ENCODE results near the gene RPS6KA6.

Gene RPS6KA6

GRCh38 chrX:84165711-84166110 is 22.3 kb downstream of the RPS6KA6 start:
- Histone ChIP-seq H3K36me3 (ENCODE audit: control insufficient read depth, insufficient read depth, low read length) (no peaks in the 10 kb centered on the region), H3K4me1 (ENCODE audit: control insufficient read depth, insufficient read depth, low read length, poor library complexity, severe bottlenecking) (peaks cover 3% of the 10 kb centered on the region), H3K9me3 (ENCODE audit: control insufficient read depth, low read length) (no peaks in the 10 kb centered on the region), H3K4me3 (ENCODE audit: extremely low read depth, insufficient read depth, low read length, poor library complexity, severe bottlenecking) (no peak overlapping the region), H3K27ac (ENCODE audit: low read depth, low read length, severe bottlenecking) (no peak overlapping the region)
- WGBS, 2 experiments (ENCODE audit: insufficient coverage in 2 of 2): no CpG with 5 or more reads among the region's 1 CpG

GRCh38 chrX:84162401-84162800 is 25.6 kb downstream of the RPS6KA6 start:
- Histone ChIP-seq H3K27ac (ENCODE audit: low read depth, low read length, severe bottlenecking) (no peak overlapping the region), H3K36me3 (ENCODE audit: control insufficient read depth, insufficient read depth, low read length) (no peaks in the 10 kb centered on the region), H3K9me3 (ENCODE audit: control insufficient read depth, low read length) (no peaks in the 10 kb centered on the region), H3K4me1 (ENCODE audit: control insufficient read depth, insufficient read depth, low read length, poor library complexity, severe bottlenecking) (peaks cover 3% of the 10 kb centered on the region), H3K4me3 (ENCODE audit: extremely low read depth, insufficient read depth, low read length, poor library complexity, severe bottlenecking) (no peak overlapping the region)

GRCh38 chrX:84161641-84162040 is 26.4 kb downstream of the RPS6KA6 start:
- H3K4me1 ChIP-seq (ENCODE audit: control insufficient read depth, insufficient read depth, low read length, poor library complexity, severe bottlenecking): peaks cover 3% of the 10 kb centered on the region
- H3K9me3 ChIP-seq (ENCODE audit: control insufficient read depth, low read length): no peaks in the 10 kb centered on the region
- H3K4me3 ChIP-seq (ENCODE audit: extremely low read depth, insufficient read depth, low read length, poor library complexity, severe bottlenecking): no peak overlapping the region
- H3K27ac ChIP-seq (ENCODE audit: low read depth, low read length, severe bottlenecking): no peak overlapping the region
- no peaks in the 10 kb centered on the region for H3K36me3 ChIP-seq (ENCODE audit: control insufficient read depth, insufficient read depth, low read length)

GRCh38 chrX:84160736-84161135 is 27.3 kb downstream of the RPS6KA6 start:
- Histone ChIP-seq H3K27ac (ENCODE audit: low read depth, low read length, severe bottlenecking) (no peak overlapping the region), H3K4me1 (ENCODE audit: control insufficient read depth, insufficient read depth, low read length, poor library complexity, severe bottlenecking) (peaks cover 3% of the 10 kb centered on the region), H3K36me3 (ENCODE audit: control insufficient read depth, insufficient read depth, low read length) (no peaks in the 10 kb centered on the region), H3K9me3 (ENCODE audit: control insufficient read depth, low read length) (no peaks in the 10 kb centered on the region), H3K4me3 (ENCODE audit: extremely low read depth, insufficient read depth, low read length, poor library complexity, severe bottlenecking) (no peak overlapping the region)
- no CpG with 5 or more reads among the region's 4 CpGs for WGBS, 2 experiments (ENCODE audit: insufficient coverage in 2 of 2)

- Histone ChIP-seq H3K4me3 (ENCODE audit: extremely low read depth, insufficient read depth, low read length, poor library complexity, severe bottlenecking) (no peak overlapping the region), H3K4me1 (ENCODE audit: control insufficient read depth, insufficient read depth, low read length, poor library complexity, severe bottlenecking) (no peaks in the 10 kb centered on the region), H3K9me3 (ENCODE audit: control insufficient read depth, low read length) (no peaks in the 10 kb centered on the region), H3K27ac (ENCODE audit: low read depth, low read length, severe bottlenecking) (no peak overlapping the region), H3K36me3 (ENCODE audit: control insufficient read depth, insufficient read depth, low read length) (no peaks in the 10 kb centered on the region)
- no CpG with 5 or more reads among the region's 1 CpG for WGBS, 2 experiments (ENCODE audit: insufficient coverage in 2 of 2)
Measured at GRCh38 chrX:84156821-84157220, 31.2 kb downstream of the RPS6KA6 start.

- WGBS, 2 experiments (ENCODE audit: insufficient coverage in 2 of 2): 80% methylated on average over 2 of the region's 3 CpGs; no CpG with 5 or more reads in 1 of the 2 experiments
- Histone ChIP-seq H3K36me3 (ENCODE audit: control insufficient read depth, insufficient read depth, low read length) (no peaks in the 10 kb centered on the region), H3K27ac (ENCODE audit: low read depth, low read length, severe bottlenecking) (no peak overlapping the region), H3K4me1 (ENCODE audit: control insufficient read depth, insufficient read depth, low read length, poor library complexity, severe bottlenecking) (no peaks in the 10 kb centered on the region), H3K9me3 (ENCODE audit: control insufficient read depth, low read length) (no peaks in the 10 kb centered on the region), H3K4me3 (ENCODE audit: extremely low read depth, insufficient read depth, low read length, poor library complexity, severe bottlenecking) (no peak overlapping the region)
Measured at GRCh38 chrX:84155938-84156337, 32.1 kb downstream of the RPS6KA6 start.

- WGBS, 2 experiments (ENCODE audit: insufficient coverage in 2 of 2): no CpG with 5 or more reads among the region's 1 CpG
- no peaks in the 10 kb centered on the region for H3K9me3 ChIP-seq (ENCODE audit: control insufficient read depth, low read length)
- H3K4me3 ChIP-seq (ENCODE audit: extremely low read depth, insufficient read depth, low read length, poor library complexity, severe bottlenecking): no peak overlapping the region
- no peaks in the 10 kb centered on the region for H3K36me3 ChIP-seq (ENCODE audit: control insufficient read depth, insufficient read depth, low read length)
- H3K27ac ChIP-seq (ENCODE audit: low read depth, low read length, severe bottlenecking): no peak overlapping the region
- no peaks in the 10 kb centered on the region for H3K4me1 ChIP-seq (ENCODE audit: control insufficient read depth, insufficient read depth, low read length, poor library complexity, severe bottlenecking)
Measured at GRCh38 chrX:84153538-84153937, 34.5 kb downstream of the RPS6KA6 start.

GRCh38 chrX:84144991-84145390 is 43.0 kb downstream of the RPS6KA6 start:
- Histone ChIP-seq H3K36me3 (ENCODE audit: control insufficient read depth, insufficient read depth, low read length) (no peaks in the 10 kb centered on the region), H3K4me3 (ENCODE audit: extremely low read depth, insufficient read depth, low read length, poor library complexity, severe bottlenecking) (no peak overlapping the region), H3K27ac (ENCODE audit: low read depth, low read length, severe bottlenecking) (no peak overlapping the region), H3K9me3 (ENCODE audit: control insufficient read depth, low read length) (no peaks in the 10 kb centered on the region), H3K4me1 (ENCODE audit: control insufficient read depth, insufficient read depth, low read length, poor library complexity, severe bottlenecking) (no peaks in the 10 kb centered on the region)
- no CpG with 5 or more reads among the region's 3 CpGs for WGBS, 2 experiments (ENCODE audit: insufficient coverage in 2 of 2)

- Histone ChIP-seq H3K9me3 (ENCODE audit: control insufficient read depth, low read length) (no peaks in the 10 kb centered on the region), H3K4me3 (ENCODE audit: extremely low read depth, insufficient read depth, low read length, poor library complexity, severe bottlenecking) (no peak overlapping the region), H3K36me3 (ENCODE audit: control insufficient read depth, insufficient read depth, low read length) (no peaks in the 10 kb centered on the region), H3K4me1 (ENCODE audit: control insufficient read depth, insufficient read depth, low read length, poor library complexity, severe bottlenecking) (no peaks in the 10 kb centered on the region), H3K27ac (ENCODE audit: low read depth, low read length, severe bottlenecking) (no peak overlapping the region)
- no CpG with 5 or more reads among the region's 1 CpG for WGBS, 2 experiments (ENCODE audit: insufficient coverage in 2 of 2)
Measured at GRCh38 chrX:84144281-84144680, 43.7 kb downstream of the RPS6KA6 start.

- H3K4me1 ChIP-seq (ENCODE audit: control insufficient read depth, insufficient read depth, low read length, poor library complexity, severe bottlenecking): peaks cover 9% of the 10 kb centered on the region
- no peaks in the 10 kb centered on the region for H3K9me3 ChIP-seq (ENCODE audit: control insufficient read depth, low read length)
- no peak overlapping the region for H3K27ac ChIP-seq (ENCODE audit: low read depth, low read length, severe bottlenecking)
- no CpG with 5 or more reads among the region's 2 CpGs for WGBS, 2 experiments (ENCODE audit: insufficient coverage in 2 of 2)
- no peak overlapping the region for H3K4me3 ChIP-seq (ENCODE audit: extremely low read depth, insufficient read depth, low read length, poor library complexity, severe bottlenecking)
- H3K36me3 ChIP-seq (ENCODE audit: control insufficient read depth, insufficient read depth, low read length): no peaks in the 10 kb centered on the region
Measured at GRCh38 chrX:84133023-84133422, 55.0 kb downstream of the RPS6KA6 start.

GRCh38 chrX:84123585-84123984 is 64.4 kb downstream of the RPS6KA6 start:
- Histone ChIP-seq H3K4me1 (ENCODE audit: control insufficient read depth, insufficient read depth, low read length, poor library complexity, severe bottlenecking) (no peaks in the 10 kb centered on the region), H3K27ac (ENCODE audit: low read depth, low read length, severe bottlenecking) (no peak overlapping the region), H3K4me3 (ENCODE audit: extremely low read depth, insufficient read depth, low read length, poor library complexity, severe bottlenecking) (no peak overlapping the region), H3K36me3 (ENCODE audit: control insufficient read depth, insufficient read depth, low read length) (no peaks in the 10 kb centered on the region), H3K9me3 (ENCODE audit: control insufficient read depth, low read length) (no peaks in the 10 kb centered on the region)
- no CpG with 5 or more reads among the region's 4 CpGs for WGBS, 2 experiments (ENCODE audit: insufficient coverage in 2 of 2)

- H3K27ac ChIP-seq (ENCODE audit: low read depth, low read length, severe bottlenecking): no peak overlapping the region
- H3K4me3 ChIP-seq (ENCODE audit: extremely low read depth, insufficient read depth, low read length, poor library complexity, severe bottlenecking): no peak overlapping the region
- H3K4me1 ChIP-seq (ENCODE audit: control insufficient read depth, insufficient read depth, low read length, poor library complexity, severe bottlenecking): no peaks in the 10 kb centered on the region
- no peaks in the 10 kb centered on the region for H3K36me3 ChIP-seq (ENCODE audit: control insufficient read depth, insufficient read depth, low read length)
- H3K9me3 ChIP-seq (ENCODE audit: control insufficient read depth, low read length): no peaks in the 10 kb centered on the region
Measured at GRCh38 chrX:84118769-84119168, 69.2 kb downstream of the RPS6KA6 start.
